ENCODE results near the gene EXOC3L1.

The EXOC3L1 gene

GRCh38 chr16:67213197-67214019 lies 23.5 kb upstream of the EXOC3L1 start:
- 87% methylated on average over 8 of the region's 8 CpGs for WGBS
- H3K27me3 ChIP-seq (ENCODE audit: insufficient read depth, low read length) = peaks cover 3% of the 10 kb centered on the region; the same call in 1 of the 2 replicates
- H3K36me3 ChIP-seq (ENCODE audit: insufficient read depth, low read length) = no peaks in the 10 kb centered on the region
- H3K9ac ChIP-seq (ENCODE audit: low read depth, low read length) = no peak overlapping the region
- no peak overlapping the region for H3K27ac ChIP-seq (ENCODE audit: low read depth, low read length)
- no peaks in the 10 kb centered on the region for H3K4me1 ChIP-seq (ENCODE audit: insufficient read depth, low read length)
- no peak overlapping the region for H3K4me3 ChIP-seq (ENCODE audit: low read length)
- no peaks in the 10 kb centered on the region for H3K9me3 ChIP-seq (ENCODE audit: insufficient read depth, low read depth, low read length)

- H3K9me3 ChIP-seq (ENCODE audit: insufficient read depth, low read depth, low read length) = no peaks in the 10 kb centered on the region
- peaks cover 3% of the 10 kb centered on the region; the same call in 1 of the 2 replicates for H3K27me3 ChIP-seq (ENCODE audit: insufficient read depth, low read length)
- H3K36me3 ChIP-seq (ENCODE audit: insufficient read depth, low read length) = no peaks in the 10 kb centered on the region
- no peak overlapping the region for H3K4me3 ChIP-seq (ENCODE audit: low read length)
- H3K4me1 ChIP-seq (ENCODE audit: insufficient read depth, low read length) = no peaks in the 10 kb centered on the region
- H3K27ac ChIP-seq (ENCODE audit: low read depth, low read length) = no peak overlapping the region
- H3K9ac ChIP-seq (ENCODE audit: low read depth, low read length) = no peak overlapping the region
Observed at GRCh38 chr16:67212766-67213165, 22.8 kb upstream of the EXOC3L1 start.

GRCh38 chr16:67211674-67212073 lies 21.7 kb upstream of the EXOC3L1 start:
- Histone ChIP-seq H3K4me1 (ENCODE audit: insufficient read depth, low read length) (peaks cover 8% of the 10 kb centered on the region; the same call in 1 of the 2 replicates), H3K27ac (ENCODE audit: low read depth, low read length) (no peak overlapping the region), H3K4me3 (ENCODE audit: low read length) (no peak overlapping the region), H3K9ac (ENCODE audit: low read depth, low read length) (no peak overlapping the region), H3K9me3 (ENCODE audit: insufficient read depth, low read depth, low read length) (no peaks in the 10 kb centered on the region), H3K36me3 (ENCODE audit: insufficient read depth, low read length) (no peaks in the 10 kb centered on the region), H3K27me3 (ENCODE audit: insufficient read depth, low read length) (peaks cover 3% of the 10 kb centered on the region; the same call in 1 of the 2 replicates)
- 86% methylated on average over 7 of the region's 7 CpGs for WGBS

- no peak overlapping the region; the same call in 1 of the 2 replicates for H3K9ac ChIP-seq (ENCODE audit: low read depth, low read length)
Observed at GRCh38 chr16:67210069-67210937, 20.4 kb upstream of the EXOC3L1 start.

GRCh38 chr16:67209565-67209964 lies 19.6 kb upstream of the EXOC3L1 start:
- no peak overlapping the region for H3K4me3 ChIP-seq (ENCODE audit: low read length)
- no peaks in the 10 kb centered on the region for H3K9me3 ChIP-seq (ENCODE audit: insufficient read depth, low read depth, low read length)
- WGBS = 82% methylated on average over 8 of the region's 8 CpGs
- H3K27ac ChIP-seq (ENCODE audit: low read depth, low read length) = no peak overlapping the region
- no peak overlapping the region for H3K9ac ChIP-seq (ENCODE audit: low read depth, low read length)
- no peaks in the 10 kb centered on the region; the same call in 1 of the 2 replicates for H3K27me3 ChIP-seq (ENCODE audit: insufficient read depth, low read length)
- H3K4me1 ChIP-seq (ENCODE audit: insufficient read depth, low read length) = peaks cover 8% of the 10 kb centered on the region; the same call in 1 of the 2 replicates
- no peaks in the 10 kb centered on the region for H3K36me3 ChIP-seq (ENCODE audit: insufficient read depth, low read length)

More at GRCh38 chr16:67210069-67210937, 20.4 kb upstream of the EXOC3L1 start:
- no peaks in the 10 kb centered on the region for H3K36me3 ChIP-seq (ENCODE audit: insufficient read depth, low read length)
- no peak overlapping the region for H3K4me3 ChIP-seq (ENCODE audit: low read length)
- 88% methylated on average over 25 of the region's 25 CpGs for WGBS
- H3K4me1 ChIP-seq (ENCODE audit: insufficient read depth, low read length) = peaks cover 8% of the 10 kb centered on the region; the same call in 1 of the 2 replicates
- no peaks in the 10 kb centered on the region for H3K9me3 ChIP-seq (ENCODE audit: insufficient read depth, low read depth, low read length)
- no peak overlapping the region for H3K27ac ChIP-seq (ENCODE audit: low read depth, low read length)
- H3K27me3 ChIP-seq (ENCODE audit: insufficient read depth, low read length) = no peaks in the 10 kb centered on the region; the same call in 1 of the 2 replicates

- Histone ChIP-seq H3K36me3 (ENCODE audit: insufficient read depth, low read length) (peaks cover 6% of the 10 kb centered on the region), H3K4me1 (ENCODE audit: insufficient read depth, low read length) (peaks cover 8% of the 10 kb centered on the region; the same call in 1 of the 2 replicates), H3K9me3 (ENCODE audit: insufficient read depth, low read depth, low read length) (no peaks in the 10 kb centered on the region), H3K27ac (ENCODE audit: low read depth, low read length) (no peak overlapping the region), H3K27me3 (ENCODE audit: insufficient read depth, low read length) (no peaks in the 10 kb centered on the region; the same call in 1 of the 2 replicates), H3K9ac (ENCODE audit: low read depth, low read length) (no peak overlapping the region), H3K4me3 (ENCODE audit: low read length) (no peak overlapping the region)
- 95% methylated on average over 11 of the region's 11 CpGs for WGBS
Observed at GRCh38 chr16:67208154-67208896, 18.4 kb upstream of the EXOC3L1 start.

GRCh38 chr16:67207249-67208091 lies 17.5 kb upstream of the EXOC3L1 start:
- 76% methylated on average over 21 of the region's 21 CpGs for WGBS
- Histone ChIP-seq H3K27me3 (ENCODE audit: insufficient read depth, low read length) (no peaks in the 10 kb centered on the region), H3K4me1 (ENCODE audit: insufficient read depth, low read length) (peaks cover 8% of the 10 kb centered on the region; the same call in 1 of the 2 replicates), H3K36me3 (ENCODE audit: insufficient read depth, low read length) (peaks cover 12% of the 10 kb centered on the region), H3K27ac (ENCODE audit: low read depth, low read length) (no peak overlapping the region), H3K4me3 (ENCODE audit: low read length) (no peak overlapping the region), H3K9ac (ENCODE audit: low read depth, low read length) (no peak overlapping the region), H3K9me3 (ENCODE audit: insufficient read depth, low read depth, low read length) (no peaks in the 10 kb centered on the region)

- WGBS = 80% methylated on average over 3 of the region's 3 CpGs
- peaks cover 18% of the 10 kb centered on the region for H3K36me3 ChIP-seq (ENCODE audit: insufficient read depth, low read length)
- no peak overlapping the region for H3K4me3 ChIP-seq (ENCODE audit: low read length)
- no peaks in the 10 kb centered on the region for H3K9me3 ChIP-seq (ENCODE audit: insufficient read depth, low read depth, low read length)
- H3K4me1 ChIP-seq (ENCODE audit: insufficient read depth, low read length) = peaks cover 8% of the 10 kb centered on the region; the same call in 1 of the 2 replicates
- H3K9ac ChIP-seq (ENCODE audit: low read depth, low read length) = no peak overlapping the region
- H3K27me3 ChIP-seq (ENCODE audit: insufficient read depth, low read length) = no peaks in the 10 kb centered on the region
- no peak overlapping the region for H3K27ac ChIP-seq (ENCODE audit: low read depth, low read length)
Observed at GRCh38 chr16:67206838-67207248, 16.9 kb upstream of the EXOC3L1 start.

GRCh38 chr16:67206129-67206837 lies 16.3 kb upstream of the EXOC3L1 start:
- Histone ChIP-seq H3K9me3 (ENCODE audit: insufficient read depth, low read depth, low read length) (no peaks in the 10 kb centered on the region), H3K27me3 (ENCODE audit: insufficient read depth, low read length) (no peaks in the 10 kb centered on the region), H3K27ac (ENCODE audit: low read depth, low read length) (no peak overlapping the region), H3K36me3 (ENCODE audit: insufficient read depth, low read length) (peaks cover 21% of the 10 kb centered on the region), H3K9ac (ENCODE audit: low read depth, low read length) (no peak overlapping the region), H3K4me3 (ENCODE audit: low read length) (no peak overlapping the region), H3K4me1 (ENCODE audit: insufficient read depth, low read length) (peaks cover 8% of the 10 kb centered on the region; the same call in 1 of the 2 replicates)
- 94% methylated on average over 8 of the region's 8 CpGs for WGBS
